HG03520 (cell line): ENCODE measurements around the gene PKIG.

Experiments
- ATAC-seq: cut with Tn5 transposase; IDR thresholded peaks from one replicate; pipeline ENCODE4 v1.9.1; 2021; ENCODE audit warnings: mild to moderate bottlenecking, moderate library complexity; ENCODE audit not compliant: unreplicated experiment

PKIG gene

GRCh38 chr20:44594730-44595129, 12.4 kb downstream of the PKIG start:
- no peak for ATAC-seq

GRCh38 chr20:44596010-44596409, 13.6 kb downstream of the PKIG start:
- no peak for ATAC-seq

- no peak for ATAC-seq
These were observed 14.5 kb downstream of the PKIG start for GRCh38 chr20:44596876-44597275.

GRCh38 chr20:44597516-44597915, 15.1 kb downstream of the PKIG start:
- no peak for ATAC-seq

GRCh38 chr20:44597930-44598329, 15.6 kb downstream of the PKIG start:
- ATAC-seq: no peak

- no peak for ATAC-seq
These were observed 16.3 kb downstream of the PKIG start for GRCh38 chr20:44598423-44599305.

- ATAC-seq: no peak
These were observed 17.3 kb downstream of the PKIG start for GRCh38 chr20:44599715-44600114.

- no peak for ATAC-seq
These were observed 17.9 kb downstream of the PKIG start for GRCh38 chr20:44600301-44600700.

GRCh38 chr20:44600758-44601201, 18.4 kb downstream of the PKIG start:
- no peak for ATAC-seq

GRCh38 chr20:44601236-44601671, 18.9 kb downstream of the PKIG start:
- no peak for ATAC-seq

- ATAC-seq: no peak
These were observed 19.4 kb downstream of the PKIG start for GRCh38 chr20:44601801-44602204.

- no peak for ATAC-seq
These were observed 20.9 kb downstream of the PKIG start for GRCh38 chr20:44603327-44603726.

- no peak for ATAC-seq
These were observed 24.5 kb downstream of the PKIG start for GRCh38 chr20:44606725-44607441.

- ATAC-seq: no peak
These were observed 26.7 kb downstream of the PKIG start for GRCh38 chr20:44609006-44609515.

- ATAC-seq: peak; percentile 78
These were observed 27.3 kb downstream of the PKIG start for GRCh38 chr20:44609516-44610312.

GRCh38 chr20:44610313-44610962, 28.1 kb downstream of the PKIG start:
- ATAC-seq: no peak

- ATAC-seq: no peak
These were observed 31.2 kb downstream of the PKIG start for GRCh38 chr20:44613575-44613974.

GRCh38 chr20:44614525-44614924, 32.1 kb downstream of the PKIG start:
- no peak for ATAC-seq

- ATAC-seq: no peak
These were observed 32.9 kb downstream of the PKIG start for GRCh38 chr20:44615169-44615791.
